AG10803 (cell line): ENCODE results near the gene AFG1L.

Experiments
- DNase-seq: peaks from one replicate; pipeline ENCODE4 v3.0.0; 2010; ENCODE audit warnings: low read depth
- H3K4me3 ChIP-seq: 2 replicates; pipeline ENCODE4 v1.5.1; 2011; ENCODE audit warnings: mild to moderate bottlenecking, low read length, control low read depth
- TF ChIP-seq, protein P1 (sequence below): conservative IDR thresholded peaks from 2 replicates; pipeline ENCODE4 v1.5.1; 2011; ENCODE audit warnings: mild to moderate bottlenecking, low read length, control low read depth, inconsistent platforms

Gene AFG1L

DNA sequence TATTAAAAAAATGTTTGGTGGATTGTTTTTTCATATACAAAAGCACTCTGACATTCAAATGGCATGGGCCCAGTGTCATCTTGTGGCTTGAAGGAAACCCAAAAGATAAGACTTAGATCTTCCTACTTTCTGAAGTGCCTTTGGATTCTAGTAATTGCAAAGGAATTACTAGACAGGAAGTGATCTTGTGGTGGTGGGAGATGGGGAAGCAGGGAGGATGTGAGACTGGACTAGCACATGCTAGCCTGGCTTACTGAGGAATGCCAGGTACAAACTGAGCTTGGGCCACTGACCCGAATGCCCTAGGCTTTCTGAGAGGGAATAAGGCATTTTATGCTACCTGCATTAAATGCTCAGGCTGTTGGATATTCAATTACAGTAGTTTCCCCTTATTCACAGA lies 59.0 kb downstream of the AFG1L start:
- TF ChIP-seq, protein P1, sequence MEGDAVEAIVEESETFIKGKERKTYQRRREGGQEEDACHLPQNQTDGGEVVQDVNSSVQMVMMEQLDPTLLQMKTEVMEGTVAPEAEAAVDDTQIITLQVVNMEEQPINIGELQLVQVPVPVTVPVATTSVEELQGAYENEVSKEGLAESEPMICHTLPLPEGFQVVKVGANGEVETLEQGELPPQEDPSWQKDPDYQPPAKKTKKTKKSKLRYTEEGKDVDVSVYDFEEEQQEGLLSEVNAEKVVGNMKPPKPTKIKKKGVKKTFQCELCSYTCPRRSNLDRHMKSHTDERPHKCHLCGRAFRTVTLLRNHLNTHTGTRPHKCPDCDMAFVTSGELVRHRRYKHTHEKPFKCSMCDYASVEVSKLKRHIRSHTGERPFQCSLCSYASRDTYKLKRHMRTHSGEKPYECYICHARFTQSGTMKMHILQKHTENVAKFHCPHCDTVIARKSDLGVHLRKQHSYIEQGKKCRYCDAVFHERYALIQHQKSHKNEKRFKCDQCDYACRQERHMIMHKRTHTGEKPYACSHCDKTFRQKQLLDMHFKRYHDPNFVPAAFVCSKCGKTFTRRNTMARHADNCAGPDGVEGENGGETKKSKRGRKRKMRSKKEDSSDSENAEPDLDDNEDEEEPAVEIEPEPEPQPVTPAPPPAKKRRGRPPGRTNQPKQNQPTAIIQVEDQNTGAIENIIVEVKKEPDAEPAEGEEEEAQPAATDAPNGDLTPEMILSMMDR, result no peak
- no peak overlapping the region for H3K4me3 ChIP-seq
- no peak for DNase-seq

DNA sequence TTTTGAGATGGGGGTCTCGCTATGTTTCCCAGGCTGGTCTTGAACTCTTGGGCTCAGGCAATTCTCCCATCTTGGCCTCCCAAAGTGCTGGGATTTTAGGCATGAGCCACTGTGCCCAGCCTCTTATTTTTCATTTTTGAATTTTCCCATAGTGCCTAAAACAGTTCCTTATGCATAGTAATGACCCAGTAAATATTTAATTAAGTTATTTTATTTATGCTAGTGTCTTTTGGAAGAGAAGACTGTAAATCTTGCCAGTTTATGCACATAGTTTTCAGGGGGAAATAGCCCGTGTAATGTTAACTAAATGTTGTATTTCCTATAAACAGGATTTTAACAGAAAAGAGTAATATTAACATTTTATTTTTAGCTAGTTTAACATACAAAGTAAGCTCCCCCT lies 60.3 kb downstream of the AFG1L start:
- TF ChIP-seq, protein P1, result no peak
- no peak for DNase-seq
- no peak overlapping the region for H3K4me3 ChIP-seq

DNA sequence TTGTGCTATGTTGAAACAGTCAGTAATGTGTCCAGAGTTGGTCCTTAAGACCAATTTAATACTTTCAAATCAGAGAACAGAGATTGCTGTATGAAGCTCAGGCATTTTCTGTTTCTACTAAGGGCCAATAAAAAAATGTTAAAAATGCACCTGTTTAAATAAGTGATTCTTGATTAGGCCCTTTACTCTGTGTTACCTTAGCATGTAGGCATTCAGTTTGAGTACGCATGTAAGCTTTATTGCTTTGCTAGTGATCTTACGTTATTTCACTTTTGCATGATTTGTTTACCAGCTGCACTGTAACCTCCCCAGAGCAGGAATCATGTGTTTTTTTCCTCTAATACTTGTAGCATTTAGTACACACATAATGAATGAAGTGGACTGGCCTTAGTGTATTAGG lies 61.0 kb downstream of the AFG1L start:
- H3K4me3 ChIP-seq, result no peak overlapping the region
- TF ChIP-seq, protein P1, result no peak
- DNase-seq, result no peak

DNA sequence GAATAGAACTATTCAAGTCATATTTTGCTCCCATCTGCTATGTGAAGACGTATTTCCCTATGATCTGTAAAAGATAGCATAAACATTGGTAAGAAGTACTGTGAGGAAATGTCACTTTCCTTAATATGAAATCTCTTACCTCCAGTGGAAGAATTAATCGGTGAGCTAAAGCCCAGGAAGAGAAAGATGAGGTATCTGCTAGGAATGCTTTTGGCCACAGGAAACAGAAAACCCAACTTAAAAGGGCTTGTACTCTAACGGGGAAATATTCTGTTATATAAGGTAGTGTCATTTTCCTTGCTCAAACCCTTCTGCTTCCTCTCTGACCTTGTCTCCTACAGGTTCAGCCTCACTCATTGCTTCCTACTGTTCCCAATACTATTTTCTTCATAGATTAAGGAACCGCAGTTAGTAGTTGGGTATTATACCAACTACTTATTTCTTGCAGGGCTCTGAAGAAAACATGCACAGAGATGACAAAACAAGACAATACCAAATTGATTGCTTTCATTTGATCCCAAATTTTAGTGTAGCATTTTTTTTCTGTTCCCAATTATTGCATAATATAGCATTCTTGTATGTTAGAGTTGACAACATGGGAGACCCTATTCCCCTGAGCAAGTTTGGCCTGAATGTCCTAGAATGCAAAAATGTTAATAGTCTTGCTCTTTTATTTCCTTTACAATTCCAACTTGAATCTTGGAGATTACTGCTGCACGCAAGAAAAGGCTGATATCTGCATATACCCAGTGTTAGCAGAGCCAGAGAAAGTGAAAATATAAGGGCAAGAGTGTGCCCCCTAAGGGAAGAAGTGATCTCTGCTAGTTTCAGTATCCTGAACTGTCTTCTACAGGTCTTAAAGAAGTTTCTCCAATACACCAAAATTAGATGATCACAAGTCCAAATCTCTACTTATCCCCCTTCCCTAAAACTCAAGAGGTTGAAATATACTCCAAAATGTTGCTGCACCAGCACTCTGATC lies 65.3 kb downstream of the AFG1L start:
- no peak overlapping the region for H3K4me3 ChIP-seq
- DNase-seq, result no peak
- TF ChIP-seq, protein P1, result no peak

DNA sequence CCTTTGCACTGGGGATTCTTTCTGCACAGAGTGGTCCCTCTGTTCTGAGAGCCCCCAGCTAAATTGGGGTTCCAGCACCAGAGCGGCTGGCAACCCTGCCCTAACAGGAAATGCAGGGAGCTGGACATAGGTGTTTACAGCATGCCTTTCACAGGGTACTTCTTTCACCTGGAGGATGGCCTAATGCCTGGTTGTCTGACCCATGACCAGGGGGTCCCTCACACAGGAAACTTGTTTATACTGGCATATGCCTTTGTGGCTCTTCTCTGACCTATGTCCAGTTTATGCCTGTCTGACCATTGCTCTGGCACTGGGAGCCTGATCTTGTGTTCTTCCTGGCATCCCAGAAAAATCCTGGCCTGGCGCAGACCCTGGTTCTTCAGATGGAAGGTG lies 66.1 kb downstream of the AFG1L start:
- DNase-seq, result no peak
- TF ChIP-seq, protein P1, result no peak
- H3K4me3 ChIP-seq, result no peak overlapping the region

DNA sequence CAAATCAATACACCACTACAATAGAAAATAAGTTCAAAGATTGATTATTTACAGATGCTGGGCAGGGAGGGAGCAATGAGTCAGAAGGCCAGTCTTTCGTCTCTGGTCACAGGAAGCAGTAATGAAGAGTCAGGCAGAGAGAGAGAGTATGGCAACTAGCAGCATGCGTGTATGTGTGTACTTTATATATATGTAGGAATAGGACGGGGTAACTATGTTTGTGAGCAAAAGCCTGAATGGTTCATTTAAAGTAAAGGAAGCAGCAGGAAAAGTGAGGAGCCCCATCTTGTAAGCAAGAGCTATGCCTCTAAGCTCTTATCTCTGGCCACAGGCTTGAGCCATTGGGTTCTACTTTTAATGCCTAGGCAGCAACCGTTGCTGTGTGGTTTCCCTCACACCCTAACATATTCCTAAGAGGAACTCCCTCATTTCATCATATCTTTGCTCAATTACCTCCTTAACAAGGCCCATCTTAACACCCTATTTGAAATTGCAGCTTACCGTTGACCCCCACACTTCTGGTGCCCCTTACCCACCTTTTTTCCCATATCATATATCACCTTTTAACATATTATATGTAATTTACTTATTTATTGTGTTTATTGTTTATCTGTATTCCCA lies 66.6 kb downstream of the AFG1L start:
- DNase-seq, result peak; percentile 28
- H3K4me3 ChIP-seq, result no peak overlapping the region
- TF ChIP-seq, protein P1, result no peak

DNA sequence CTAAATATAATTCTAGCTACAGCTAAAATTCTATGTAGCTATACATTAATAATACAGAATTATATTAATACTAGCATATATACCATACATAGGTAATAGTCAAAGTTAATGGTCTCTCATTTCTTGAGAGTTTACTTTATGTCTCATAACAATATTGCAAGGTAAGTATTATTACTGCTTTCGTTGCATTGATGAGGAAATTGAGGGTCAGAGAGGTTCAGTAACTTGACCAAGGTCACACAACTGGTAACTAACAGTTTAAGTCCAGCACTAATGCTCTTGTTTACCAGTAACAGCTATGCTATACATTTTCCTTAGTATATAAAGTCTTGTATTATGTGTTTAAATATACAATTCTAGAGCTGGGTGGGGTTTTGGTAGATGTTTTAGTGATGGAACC lies 67.6 kb downstream of the AFG1L start:
- TF ChIP-seq, protein P1, result no peak
- no peak for DNase-seq
- H3K4me3 ChIP-seq, result no peak overlapping the region
